Dedifferentiated amniotic fluid mesenchymal stem cell (primary cell): ENCODE measurements around the gene KMT2D.

Experiments
- DNase-seq: peaks from one replicate; pipeline ENCODE4 v3.0.0-alpha.2; 2016; ENCODE audit errors: extremely low spot score

Gene KMT2D

DNA sequence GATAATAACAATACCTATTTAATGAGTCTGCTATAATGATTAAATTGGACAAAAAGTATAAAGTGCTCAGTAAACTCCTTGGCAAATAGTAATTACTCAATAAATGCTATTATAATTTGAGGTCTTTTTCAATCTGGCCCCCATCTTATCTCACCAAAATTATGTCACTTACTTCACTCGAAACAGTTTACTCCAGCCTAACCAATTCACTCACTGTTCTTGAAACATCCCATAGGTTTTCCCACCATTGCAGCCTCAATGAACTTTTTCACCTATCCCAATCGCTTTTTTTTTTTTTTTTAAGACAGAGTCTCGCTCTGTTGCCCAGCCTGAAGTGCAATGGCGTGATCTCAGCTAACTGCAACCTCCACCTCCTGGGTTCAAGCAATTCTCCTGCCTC lies 24.6 kb downstream of the KMT2D start:
- no peak for DNase-seq

DNA sequence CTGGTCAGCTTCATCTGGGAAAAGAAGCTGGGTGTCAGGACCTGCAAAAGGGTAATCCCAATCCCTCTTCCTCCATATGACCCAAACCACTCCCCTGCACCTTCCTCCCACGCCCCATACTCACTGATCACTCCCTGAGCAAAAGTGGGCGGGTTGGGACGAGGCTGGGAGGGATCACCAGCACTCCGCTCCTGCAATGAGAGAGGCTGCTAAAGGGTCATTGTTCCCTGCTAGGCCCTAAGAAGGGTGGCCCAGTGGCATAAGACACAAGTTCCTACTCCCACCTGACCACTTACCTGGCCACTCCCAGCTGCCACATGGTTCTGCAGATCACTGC lies 26.3 kb downstream of the KMT2D start:
- no peak for DNase-seq

DNA sequence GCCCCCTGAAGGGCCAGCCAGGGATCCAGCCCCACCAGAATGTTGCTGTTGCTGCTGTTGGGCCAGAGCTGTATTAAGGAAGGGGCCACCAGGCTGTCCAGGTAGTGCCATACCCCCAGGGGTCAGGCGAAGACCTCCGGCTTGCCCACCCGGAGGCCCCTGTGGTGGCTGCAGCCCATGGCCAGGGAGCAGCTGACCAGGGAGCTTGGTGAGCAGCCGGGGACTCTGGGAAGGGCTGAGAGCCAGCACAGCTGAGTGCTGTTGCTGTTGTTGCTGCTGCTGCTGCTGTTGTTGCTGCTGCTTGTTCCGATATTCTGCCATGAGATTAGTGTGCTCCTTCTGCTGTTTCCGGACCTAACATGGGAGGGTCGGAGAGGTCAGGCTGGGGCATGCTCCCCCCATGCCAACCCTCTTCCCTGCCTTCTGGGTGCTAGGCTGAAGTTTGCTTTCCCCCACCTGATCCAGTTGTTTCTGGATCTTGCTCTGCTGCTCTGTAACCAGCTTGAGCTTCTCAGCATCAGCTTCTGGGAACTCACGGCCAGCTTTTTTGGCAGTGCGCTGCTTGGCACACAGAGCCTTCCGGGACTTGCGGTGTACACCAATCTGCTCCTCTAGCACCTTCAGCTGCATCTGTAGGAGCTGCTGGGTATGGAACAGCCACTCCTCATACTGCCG lies 26.8 kb downstream of the KMT2D start:
- no peak for DNase-seq

GRCh38 chr12:49032679-49033447 lies 27.7 kb downstream of the KMT2D start:
- no peak for DNase-seq

- DNase-seq = no peak
Measured at GRCh38 chr12:49032276-49032675, 28.3 kb downstream of the KMT2D start.

DNA sequence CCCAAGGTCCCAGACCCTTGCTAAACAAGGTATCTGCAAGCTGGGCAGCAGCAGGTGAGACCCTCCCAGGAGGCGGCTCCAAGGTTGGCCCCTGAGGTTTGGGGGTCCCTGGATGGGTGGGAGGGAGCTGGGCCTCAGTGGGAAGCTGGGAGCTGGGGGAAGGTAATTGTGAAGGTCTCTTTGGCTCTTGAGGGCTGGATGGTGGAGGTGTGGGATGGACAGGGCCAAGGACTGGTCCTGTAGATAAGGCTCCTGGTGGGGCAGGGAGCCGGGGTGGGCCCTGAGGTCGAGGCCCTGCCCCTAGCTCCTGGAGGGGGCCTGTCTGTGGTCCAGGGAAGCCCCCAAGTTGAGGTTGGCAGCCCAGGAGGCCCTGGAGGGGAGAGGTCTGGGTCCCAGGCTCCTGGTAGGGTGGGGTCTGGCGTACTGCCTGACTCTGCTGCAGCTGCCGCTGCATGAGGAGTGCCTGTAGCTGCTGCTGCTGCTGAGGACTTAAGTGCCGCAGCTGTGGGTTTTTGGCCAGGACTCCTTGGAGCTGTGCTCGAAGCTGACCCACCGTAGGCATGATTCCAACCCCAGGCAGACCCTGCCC lies 28.9 kb downstream of the KMT2D start:
- no peak for DNase-seq

GRCh38 chr12:49030714-49031572 lies 29.7 kb downstream of the KMT2D start:
- no peak for DNase-seq

DNA sequence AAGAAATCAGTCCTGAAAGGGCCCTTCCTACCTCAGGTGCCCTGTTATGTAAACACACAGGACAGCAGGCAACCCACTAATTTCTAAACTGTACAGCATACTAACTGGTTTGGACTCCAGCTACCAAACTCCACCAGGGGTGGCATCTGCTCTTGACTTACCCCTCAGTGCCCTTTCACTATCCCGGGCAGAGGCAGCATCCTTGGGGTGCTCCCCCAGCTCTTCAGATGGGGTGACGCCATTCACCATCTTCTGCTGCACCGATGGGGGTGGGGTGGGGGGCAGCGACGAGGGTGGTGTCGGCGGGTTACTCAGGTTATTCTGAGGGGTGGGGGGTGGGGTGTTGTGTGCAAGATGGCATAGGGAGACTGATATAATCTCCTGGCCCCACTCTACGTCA lies 30.5 kb downstream of the KMT2D start:
- no peak for DNase-seq

GRCh38 chr12:49028666-49029275 lies 31.8 kb downstream of the KMT2D start:
- DNase-seq = no peak

DNA sequence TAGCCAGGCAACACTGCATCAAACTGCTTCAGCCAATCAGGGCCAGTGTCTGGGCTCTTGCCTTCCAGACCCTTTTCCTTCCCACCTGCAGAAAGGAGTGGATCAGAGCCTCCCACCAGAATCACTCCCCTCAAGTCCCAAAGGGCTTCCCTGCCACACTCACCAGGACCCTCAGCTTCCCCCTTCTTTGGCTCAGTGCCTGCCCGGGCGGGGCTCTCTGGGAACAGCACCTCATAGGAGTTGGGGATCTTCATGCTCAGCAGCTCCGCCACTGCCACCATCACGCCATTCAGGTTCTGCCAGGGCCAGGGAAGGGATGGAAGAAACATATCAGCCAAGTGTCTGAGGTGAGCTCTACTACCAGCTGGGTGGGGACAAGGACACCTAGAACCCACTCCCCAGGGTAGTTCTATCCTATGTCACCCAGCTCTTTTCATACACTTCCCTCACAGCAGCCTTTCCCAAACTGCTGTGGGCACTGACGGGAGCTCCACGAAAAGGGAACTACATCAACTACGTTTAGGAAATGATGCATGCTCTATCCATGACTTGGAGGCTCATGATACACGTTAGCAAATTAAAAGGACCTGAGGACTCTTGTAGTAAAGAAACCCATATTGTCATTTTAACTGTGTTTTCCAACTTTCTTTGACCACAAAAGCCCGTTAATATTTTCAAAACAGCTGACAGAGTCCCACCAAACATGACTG lies 32.6 kb downstream of the KMT2D start:
- DNase-seq = no peak

- no peak for DNase-seq
Measured at GRCh38 chr12:49026678-49027480, 33.7 kb downstream of the KMT2D start.

GRCh38 chr12:49026101-49026500 lies 34.5 kb downstream of the KMT2D start:
- DNase-seq = no peak

- DNase-seq = no peak
Measured at GRCh38 chr12:49025463-49025862, 35.1 kb downstream of the KMT2D start.

- no peak for DNase-seq
Measured at GRCh38 chr12:49024543-49024942, 36.1 kb downstream of the KMT2D start.

GRCh38 chr12:49023812-49024211 lies 36.8 kb downstream of the KMT2D start:
- DNase-seq = no peak

DNA sequence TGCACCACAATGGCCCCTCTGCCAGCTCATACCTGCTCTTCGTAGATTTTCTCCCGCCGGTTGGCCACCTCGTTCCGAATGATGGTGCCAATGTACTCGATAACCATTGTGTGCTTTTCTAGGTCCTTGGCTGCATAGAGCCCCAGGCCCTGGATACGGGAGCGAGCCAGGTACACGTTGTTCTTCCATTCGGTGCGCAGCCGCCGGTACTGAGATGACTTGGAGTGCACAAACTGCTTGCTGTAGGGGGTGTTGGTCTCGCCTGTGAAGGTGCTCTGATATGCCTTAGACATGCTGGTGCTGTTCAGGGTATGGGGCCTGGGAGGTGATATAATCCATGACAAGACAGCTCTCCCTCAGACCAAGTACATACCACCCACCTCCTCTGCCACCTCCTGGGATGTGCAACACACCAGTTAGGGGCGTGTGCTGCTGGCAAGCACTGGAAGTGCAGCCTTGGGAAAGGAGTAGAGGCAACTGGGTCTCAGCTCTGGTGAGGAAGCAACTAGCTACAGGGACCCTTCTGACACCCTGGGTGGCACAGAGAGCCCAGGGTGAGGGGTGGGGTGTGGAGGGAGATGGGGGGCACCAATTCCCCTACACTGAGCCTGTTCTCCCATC lies 37.9 kb downstream of the KMT2D start:
- no peak for DNase-seq

DNA sequence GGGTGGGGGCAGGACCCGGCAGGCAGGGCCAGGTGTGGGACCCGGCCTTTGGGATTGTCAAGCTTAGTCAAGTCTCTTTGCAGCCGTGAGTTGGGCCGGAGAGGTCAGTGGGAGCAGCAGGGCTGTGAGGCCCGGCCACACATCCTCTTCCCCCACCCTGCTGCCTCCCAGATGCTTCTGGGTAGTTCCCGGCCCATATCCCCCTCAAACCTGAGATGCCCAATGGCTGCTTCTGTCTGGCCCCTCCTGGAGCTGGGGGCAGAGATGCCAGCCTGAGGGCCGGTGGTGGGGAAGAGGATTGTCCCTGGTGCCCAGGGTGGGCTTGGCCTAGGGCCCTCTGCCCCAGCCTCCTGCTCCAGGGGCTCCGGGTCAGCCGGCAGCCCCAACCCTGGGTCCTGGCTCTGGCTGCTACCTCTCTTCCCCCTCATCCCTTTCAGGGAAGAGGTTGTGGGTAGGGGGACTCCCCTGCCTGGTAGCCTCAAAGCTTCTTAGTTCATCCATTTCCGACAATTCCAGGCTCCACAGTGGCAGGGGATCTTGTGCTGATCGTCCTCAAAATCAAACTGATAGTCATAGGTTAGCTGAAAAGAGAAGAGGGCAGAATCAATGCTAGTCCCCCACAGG lies 39.2 kb downstream of the KMT2D start:
- no peak for DNase-seq

DNA sequence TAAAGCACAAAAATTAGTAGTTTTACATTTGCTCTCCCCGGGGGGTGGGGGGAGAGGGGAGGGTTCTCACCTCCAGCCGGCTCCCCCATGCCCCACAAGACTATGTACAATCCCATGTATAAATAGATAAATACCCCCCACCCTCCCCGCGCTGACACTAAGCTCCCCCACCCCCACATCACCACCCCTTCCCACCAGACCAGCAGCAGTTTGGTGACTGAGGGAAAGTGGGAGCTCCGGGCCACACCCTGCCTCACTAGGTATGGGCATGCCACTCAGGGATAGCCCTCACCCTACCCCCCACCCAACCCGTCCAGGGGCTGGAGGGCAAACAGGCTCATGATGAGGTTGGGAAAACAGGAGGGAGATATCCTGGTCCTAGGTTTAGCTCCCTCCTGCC lies 40.2 kb downstream of the KMT2D start:
- DNase-seq = no peak
